ENCODE data around the gene NPLOC4. TPM values are rescaled to one million over a fixed set of nuclear protein-coding genes. Genes with fewer than 3 reads are reported as not detected.

Gene NPLOC4
- total and polyA plus RNA-seq, 8 donors, result 50.5 to 122 (median 56.5) TPM

DNA sequence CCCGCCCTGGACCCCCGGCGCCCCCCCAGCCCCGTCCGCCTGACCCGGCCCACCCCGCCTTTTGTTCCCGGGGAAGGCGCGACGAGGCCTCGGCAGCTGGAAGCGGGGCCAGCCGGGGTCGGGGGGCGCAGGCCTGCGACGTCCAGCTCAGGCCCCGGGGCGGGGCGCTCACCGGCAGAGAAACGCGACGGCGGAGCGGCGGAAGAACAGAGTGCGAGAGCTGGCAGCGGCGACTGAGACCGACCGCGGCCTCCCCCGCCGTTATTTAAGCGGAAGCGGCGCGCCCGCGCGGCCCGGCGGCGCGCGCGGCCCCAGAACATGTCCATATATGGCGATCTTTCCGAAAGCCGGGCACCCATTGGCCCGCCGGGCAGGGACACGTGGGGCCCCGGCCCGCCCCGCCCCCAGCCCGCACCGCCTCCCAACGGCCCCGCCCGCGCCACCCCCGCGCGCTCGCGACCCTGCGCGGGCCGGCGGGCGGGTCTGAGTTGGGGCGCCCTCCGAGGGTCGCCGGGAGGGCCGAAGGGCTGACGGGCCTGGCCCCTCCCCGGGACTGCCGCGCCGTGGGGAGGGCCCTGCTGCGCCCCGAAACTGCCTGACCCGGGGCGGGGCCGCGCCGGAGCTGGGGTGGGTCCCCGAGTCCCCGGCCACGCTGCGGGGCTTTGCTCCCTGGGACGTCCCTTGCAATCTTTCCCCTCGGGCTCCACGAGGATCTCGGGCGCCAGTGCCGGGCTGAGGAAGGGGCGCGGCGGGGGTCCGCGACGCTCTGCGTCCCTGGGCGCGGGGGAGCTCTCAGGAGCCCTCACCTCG is 124.1 kb downstream of the NPLOC4 start, which contains the start of gene ACTG1:
Gene ACTG1, minus strand, starts transcription at position 238 of the 810 bp plus-strand sequence. CDS start 445 bp downstream, outside the sequence.
- peak; percentile 93 to 96 (median 95) for DNase-seq
- Histone ChIP-seq H3K27ac (peak within 1 kb of the TSS; percentile 99 to 100), H3K36me3 (peaks cover 0 to 40% of the 10 kb centered on the region in 2 donors), H3K4me3 (peak within 1 kb of the TSS; percentile 86 to 91), H3K4me1 (peaks cover 19 to 51% of the 10 kb centered on the region in 2 donors), H3K27me3 (no peaks in the 10 kb centered on the region), H3K9me3 (no peaks in the 10 kb centered on the region)
- TF ChIP-seq, protein P1, sequence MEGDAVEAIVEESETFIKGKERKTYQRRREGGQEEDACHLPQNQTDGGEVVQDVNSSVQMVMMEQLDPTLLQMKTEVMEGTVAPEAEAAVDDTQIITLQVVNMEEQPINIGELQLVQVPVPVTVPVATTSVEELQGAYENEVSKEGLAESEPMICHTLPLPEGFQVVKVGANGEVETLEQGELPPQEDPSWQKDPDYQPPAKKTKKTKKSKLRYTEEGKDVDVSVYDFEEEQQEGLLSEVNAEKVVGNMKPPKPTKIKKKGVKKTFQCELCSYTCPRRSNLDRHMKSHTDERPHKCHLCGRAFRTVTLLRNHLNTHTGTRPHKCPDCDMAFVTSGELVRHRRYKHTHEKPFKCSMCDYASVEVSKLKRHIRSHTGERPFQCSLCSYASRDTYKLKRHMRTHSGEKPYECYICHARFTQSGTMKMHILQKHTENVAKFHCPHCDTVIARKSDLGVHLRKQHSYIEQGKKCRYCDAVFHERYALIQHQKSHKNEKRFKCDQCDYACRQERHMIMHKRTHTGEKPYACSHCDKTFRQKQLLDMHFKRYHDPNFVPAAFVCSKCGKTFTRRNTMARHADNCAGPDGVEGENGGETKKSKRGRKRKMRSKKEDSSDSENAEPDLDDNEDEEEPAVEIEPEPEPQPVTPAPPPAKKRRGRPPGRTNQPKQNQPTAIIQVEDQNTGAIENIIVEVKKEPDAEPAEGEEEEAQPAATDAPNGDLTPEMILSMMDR (IDR thresholded peaks at IDR 0.05), result no peak
- peak; percentile 65 for ATAC-seq
- intact Hi-C loops (cut with DNase I), result loop anchor here in 1 of 2 donors (5.0 kb wide), 1 partner anchor 115 kb away; the partner anchor contains the start of gene BAHCC1

DNA sequence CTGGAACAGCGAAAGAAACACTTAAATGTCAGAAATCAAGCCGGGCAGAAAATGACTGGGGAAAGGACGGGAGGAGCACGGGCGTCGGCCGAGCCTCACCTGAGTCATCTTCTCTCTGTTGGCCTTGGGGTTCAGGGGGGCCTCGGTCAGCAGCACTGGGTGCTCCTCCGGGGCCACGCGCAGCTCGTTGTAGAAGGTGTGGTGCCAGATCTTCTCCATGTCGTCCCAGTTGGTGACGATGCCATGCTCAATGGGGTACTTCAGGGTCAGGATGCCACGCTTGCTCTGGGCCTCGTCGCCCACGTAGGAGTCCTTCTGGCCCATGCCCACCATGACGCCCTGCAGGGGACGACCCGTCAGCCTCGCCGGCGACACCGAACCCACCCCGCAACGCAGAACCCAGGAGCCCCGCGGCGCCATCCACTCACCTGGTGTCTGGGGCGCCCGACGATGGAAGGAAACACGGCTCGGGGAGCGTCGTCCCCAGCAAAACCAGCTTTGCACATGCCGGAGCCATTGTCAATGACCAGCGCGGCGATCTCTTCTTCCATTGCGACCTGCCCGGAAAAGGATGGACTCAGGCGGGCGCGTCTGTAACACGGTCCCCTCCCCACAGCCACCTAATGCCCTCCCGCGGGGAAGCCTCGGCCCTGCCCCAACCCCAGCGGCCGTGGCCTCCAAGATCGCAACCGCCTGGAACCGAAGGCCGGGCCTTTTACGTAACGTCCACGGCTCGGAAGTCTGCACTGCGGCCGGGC is 124.9 kb downstream of the NPLOC4 start:
- intact Hi-C loops (cut with DNase I), result loop anchor here in 1 of 2 donors (5.0 kb wide), 1 partner anchor 115 kb away; the partner anchor contains the start of gene BAHCC1

DNA sequence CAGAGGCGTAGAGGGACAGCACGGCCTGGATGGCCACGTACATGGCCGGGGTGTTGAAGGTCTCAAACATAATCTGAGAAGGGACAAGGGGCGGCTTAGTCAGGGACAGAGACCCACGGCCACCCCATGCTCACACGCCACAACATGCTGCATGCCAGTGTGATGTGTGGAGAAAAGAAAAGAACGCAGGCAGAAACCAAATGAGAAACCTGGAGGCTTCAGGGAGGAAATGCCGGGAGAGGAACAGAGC is 125.4 kb downstream of the NPLOC4 start:
- intact Hi-C loops (cut with DNase I), result loop anchor here in 1 of 2 donors (5.0 kb wide), 1 partner anchor 114 kb away; the partner anchor contains the start of gene BAHCC1
- TF ChIP-seq, protein P1 (IDR thresholded peaks at IDR 0.05), result no peak
- Histone ChIP-seq H3K4me3 (peak overlapping the region; percentile 86 to 91), H3K27me3 (no peaks in the 10 kb centered on the region), H3K4me1 (peaks cover 18 to 38% of the 10 kb centered on the region in 2 donors), H3K9me3 (no peaks in the 10 kb centered on the region), H3K27ac (peak overlapping the region; percentile 99 to 100), H3K36me3 (peaks cover 0 to 40% of the 10 kb centered on the region in 2 donors)
- DNase-seq, result no peak
- ATAC-seq, result no peak

More for the DNA sequence above, 124.9 kb downstream of the NPLOC4 start:
- H3K4me1 ChIP-seq, result peaks cover 19 to 43% of the 10 kb centered on the region in 2 donors
- H3K36me3 ChIP-seq, result peaks cover 0 to 40% of the 10 kb centered on the region in 2 donors
- TF ChIP-seq, protein P1 (IDR thresholded peaks at IDR 0.05), result no peak
- H3K9me3 ChIP-seq, result no peaks in the 10 kb centered on the region
- H3K27ac ChIP-seq, result peak overlapping the region; percentile 99 to 100
- H3K27me3 ChIP-seq, result no peaks in the 10 kb centered on the region
- peak in 2 of 4 donors; percentile 61 to 87 for DNase-seq
- H3K4me3 ChIP-seq, result peak overlapping the region; percentile 86 to 91
- ATAC-seq, result peak; percentile 1

DNA sequence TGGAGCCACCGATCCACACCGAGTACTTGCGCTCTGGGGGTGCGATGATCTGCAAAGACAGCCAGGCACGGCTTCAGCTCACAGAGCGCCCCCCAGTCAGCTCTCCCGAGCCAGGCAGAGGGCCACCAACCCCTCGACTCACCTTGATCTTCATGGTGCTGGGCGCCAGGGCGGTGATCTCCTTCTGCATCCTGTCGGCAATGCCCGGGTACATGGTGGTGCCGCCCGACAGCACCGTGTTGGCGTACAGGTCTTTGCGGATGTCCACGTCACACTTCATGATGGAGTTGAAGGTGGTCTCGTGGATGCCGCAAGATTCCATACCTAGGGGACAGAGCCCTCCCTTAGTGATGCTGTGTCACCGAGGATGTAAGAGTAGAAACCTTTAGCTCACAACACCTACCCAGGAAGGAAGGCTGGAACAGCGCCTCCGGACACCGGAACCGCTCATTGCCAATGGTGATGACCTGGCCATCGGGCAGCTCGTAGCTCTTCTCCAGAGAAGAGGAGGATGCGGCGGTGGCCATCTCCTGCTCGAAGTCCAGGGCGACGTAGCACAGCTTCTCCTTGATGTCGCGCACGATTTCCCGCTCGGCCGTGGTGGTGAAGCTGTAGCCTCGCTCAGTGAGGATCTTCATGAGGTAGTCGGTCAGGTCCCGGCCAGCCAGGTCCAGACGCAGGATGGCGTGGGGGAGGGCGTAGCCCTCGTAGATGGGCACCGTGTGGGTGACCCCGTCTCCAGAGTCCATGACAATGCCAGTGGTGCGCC is 125.9 kb downstream of the NPLOC4 start:
- Histone ChIP-seq H3K27me3 (no peaks in the 10 kb centered on the region), H3K9me3 (no peaks in the 10 kb centered on the region), H3K4me1 (peaks cover 14 to 33% of the 10 kb centered on the region in 2 donors), H3K27ac (peak overlapping the region; percentile 99 to 100), H3K36me3 (peaks cover 0 to 40% of the 10 kb centered on the region in 2 donors), H3K4me3 (peak overlapping the region; percentile 86 to 91)
- TF ChIP-seq, protein P1 (IDR thresholded peaks at IDR 0.05), result no peak
- intact Hi-C loops (cut with DNase I), result loop anchor here in 1 of 2 donors (5.0 kb wide), 1 partner anchor 114 kb away; the partner anchor contains the start of gene BAHCC1
- peak in 2 of 4 donors; percentile 50 to 84 for DNase-seq
- ATAC-seq, result no peak
